Body of pancreas (tissue), 4 donors: ENCODE results near the gene NCBP2L.

Source experiments
- CTCF ChIP-seq, 7 experiments: fragments of 450-650 bp in 4 of 7; fragments of 200-600 bp in 3 of 7; sonication (generic) in 3 of 7; IDR thresholded peaks; one replicate each; pipeline ENCODE4 v1.5.1; 2016 to 2019; ENCODE audit warnings: antibody characterized with exemption in 7 of 7
- POLR2A ChIP-seq, 3 donors: fragments of 450-650 bp; IDR thresholded peaks; one replicate each; pipeline ENCODE4 v1.6.1; 2016; ENCODE audit warnings: antibody characterized with exemption in 3 of 3, mild to moderate bottlenecking in 2 of 3

GRCh38 chrX:107734646-107735045, 42.9 kb upstream of the NCBP2L start:
- TF ChIP-seq CTCF (IDR thresholded peaks at IDR 0.05), result no peak
- TF ChIP-seq POLR2A (IDR thresholded peaks at IDR 0.05), result no peak
